ENCODE data around the gene PTPRN2.
"Not testable (repeated sequence)": the region's sequence is repeated elsewhere in the genome, so short reads cannot be mapped to it uniquely, and the experiment has no call there.

The PTPRN2 gene

DNA sequence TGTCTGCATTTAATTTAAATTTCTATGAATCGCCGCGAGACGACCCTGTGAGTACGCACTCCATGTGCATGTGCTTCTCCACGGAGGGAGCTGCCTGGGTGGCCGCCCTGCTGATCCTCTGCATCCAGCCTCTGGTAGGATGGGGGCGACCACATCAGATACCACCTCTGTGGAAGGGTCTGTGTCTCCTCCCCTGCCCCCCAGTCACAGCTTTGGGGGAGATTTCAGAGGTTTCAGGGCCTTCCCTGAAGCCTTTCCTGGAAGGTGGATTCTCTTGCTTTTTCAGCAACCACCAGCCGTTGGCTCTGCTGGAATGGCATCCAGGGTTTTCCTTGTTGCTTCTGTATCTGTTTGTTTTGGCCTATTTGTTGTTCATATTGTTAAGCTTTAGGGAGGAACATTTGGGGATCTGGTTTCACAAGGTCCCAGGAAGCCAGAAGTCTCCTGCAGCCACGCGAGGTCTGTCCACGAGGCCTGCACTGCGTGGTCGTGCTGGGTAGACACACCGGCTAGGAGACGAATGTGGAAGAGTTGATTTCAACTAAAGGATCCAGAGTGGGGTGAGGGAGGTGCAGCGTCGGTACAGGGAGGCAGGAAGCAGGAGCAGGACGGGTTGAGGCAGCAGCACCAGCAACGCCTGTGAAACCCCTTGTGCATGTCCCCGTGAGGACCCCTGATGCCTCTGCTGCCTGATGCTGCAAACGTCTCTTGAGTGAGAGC is 329.1 kb downstream of the PTPRN2 start:
- DNase-seq = no peak

DNA sequence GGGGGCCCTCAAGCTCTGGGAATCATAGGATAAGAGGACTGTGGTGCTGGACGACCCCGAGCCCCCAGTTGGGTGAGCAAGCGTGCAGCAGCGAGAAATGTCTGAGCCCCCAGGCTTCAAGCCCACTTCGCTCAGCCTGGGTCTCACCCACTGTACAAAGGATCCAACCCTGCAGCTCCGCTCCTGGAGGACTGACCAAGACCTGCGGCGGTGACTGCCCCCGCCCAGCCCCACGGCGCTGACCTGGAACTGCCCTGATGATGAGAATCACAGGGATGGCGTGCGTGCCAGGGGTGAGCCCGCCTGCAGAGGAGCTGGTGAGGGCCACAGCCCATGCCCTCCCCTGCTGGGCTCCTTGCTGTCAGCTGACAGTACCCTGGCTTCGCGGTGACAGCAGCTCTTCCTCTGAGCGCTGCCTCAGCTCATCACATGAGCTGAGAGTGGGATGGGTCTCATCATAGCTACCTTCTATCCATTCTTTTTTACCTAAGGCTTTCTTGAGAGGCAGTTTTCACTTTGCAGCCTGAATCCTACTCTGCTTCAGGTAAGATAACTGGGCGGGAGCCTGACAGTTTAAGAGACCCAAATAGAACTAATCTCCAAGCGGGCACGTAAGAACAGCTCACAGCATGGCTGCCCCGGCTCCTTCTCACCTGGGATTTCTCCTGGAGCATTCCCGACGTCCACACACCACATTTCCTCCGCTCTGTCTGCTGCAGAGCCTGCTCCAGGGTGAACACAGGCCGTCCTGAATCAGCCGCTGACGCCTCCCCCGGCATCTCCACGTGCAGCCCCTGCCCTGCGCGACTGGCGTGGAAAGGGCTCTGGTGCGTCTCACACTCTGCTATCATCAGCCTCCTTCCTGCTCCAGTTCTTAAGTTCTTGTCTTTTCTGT is 329.9 kb downstream of the PTPRN2 start:
- DNase-seq = no peak

DNA sequence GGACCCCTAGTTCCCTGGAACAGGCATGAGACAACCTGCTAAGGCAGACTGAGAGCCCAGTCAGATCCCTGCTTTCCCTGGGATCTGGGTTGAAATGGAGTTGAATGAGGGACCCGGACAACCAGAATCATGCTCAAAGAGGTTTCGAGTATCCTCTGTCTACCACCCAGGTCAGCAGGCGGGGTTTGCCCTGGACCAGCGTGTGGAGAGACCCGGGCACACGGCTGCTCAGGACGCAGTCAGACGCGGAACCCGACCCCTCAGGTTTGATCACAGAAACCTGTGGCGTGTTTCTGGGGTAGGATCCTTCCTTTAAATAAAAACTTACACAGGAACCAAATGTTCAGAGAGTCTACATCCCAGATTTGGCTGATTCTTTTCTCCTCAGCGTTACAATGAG is 330.6 kb downstream of the PTPRN2 start:
- DNase-seq = no peak

DNA sequence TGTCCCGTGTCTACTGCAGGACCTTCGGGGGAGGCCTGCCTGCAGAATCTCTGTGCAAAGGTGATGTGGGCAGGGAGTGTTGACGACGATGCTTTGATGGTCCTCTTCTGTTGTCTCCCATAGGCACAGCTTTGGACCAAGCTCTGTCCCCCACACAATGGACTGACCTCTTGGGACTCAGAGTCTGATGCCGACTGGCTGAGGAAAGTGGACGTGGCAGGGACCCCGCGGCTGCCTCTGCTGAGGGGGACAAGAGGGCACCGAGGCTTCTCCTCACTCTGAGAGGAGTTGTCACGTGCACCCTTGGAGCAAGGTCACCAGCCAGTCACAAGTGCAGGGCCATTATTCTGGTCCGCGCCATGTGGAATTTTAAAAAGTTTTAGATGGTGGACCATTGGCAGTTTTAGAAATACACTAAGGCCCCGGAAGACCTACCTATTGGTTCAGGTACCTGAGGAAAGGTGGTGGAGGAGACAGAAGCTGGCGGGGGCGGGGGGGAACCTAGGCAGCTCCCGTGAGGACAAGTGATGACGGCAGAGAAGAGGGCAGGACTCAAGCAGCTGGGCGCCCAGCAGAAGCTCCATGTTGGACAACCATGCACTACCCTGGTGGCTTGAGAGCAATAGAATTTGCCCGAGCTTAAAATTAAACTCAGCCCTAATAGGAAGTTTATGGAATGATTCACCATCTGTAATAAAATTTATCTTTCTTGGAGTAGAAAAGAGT is 331.4 kb downstream of the PTPRN2 start:
- DNase-seq = no peak

DNA sequence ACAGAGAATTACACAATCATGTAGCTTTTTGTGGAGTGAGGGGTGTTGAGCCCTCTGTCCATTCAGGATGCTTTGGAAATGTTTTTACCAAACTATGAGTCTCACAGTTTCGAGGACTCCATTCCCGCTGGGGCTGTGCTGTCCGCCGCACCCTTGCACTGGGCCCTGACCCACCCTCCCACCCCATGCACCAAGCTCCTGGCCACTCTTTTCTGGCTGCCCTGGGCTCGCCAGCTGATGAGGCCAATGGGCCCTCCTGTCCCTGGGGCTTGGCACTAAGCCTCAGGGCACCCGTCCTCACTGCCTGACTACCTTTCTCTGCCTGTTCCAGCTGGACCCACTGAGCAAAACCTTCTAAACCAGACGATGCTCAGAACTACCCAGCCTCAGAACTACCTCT is 332.1 kb downstream of the PTPRN2 start:
- no peak for DNase-seq

DNA sequence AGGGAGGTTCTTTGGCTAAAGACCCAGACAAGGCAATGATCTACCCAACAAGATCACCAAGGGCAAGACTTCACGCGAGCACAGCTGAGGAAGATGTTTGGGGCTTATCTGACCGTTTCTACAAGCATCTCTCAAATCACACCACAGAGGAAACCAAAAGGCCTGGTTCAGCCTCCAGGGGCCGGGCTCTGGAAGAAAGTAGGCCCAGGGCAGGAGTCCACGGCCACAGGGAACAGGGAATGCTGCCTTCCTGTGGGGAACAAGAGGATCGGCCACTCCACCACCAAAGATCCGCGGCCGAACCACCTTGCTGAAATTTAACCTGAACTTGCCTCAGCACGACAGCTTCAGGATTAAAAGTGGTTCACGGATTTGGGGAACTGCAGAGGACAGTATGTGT is 332.5 kb downstream of the PTPRN2 start:
- no peak for DNase-seq

DNA sequence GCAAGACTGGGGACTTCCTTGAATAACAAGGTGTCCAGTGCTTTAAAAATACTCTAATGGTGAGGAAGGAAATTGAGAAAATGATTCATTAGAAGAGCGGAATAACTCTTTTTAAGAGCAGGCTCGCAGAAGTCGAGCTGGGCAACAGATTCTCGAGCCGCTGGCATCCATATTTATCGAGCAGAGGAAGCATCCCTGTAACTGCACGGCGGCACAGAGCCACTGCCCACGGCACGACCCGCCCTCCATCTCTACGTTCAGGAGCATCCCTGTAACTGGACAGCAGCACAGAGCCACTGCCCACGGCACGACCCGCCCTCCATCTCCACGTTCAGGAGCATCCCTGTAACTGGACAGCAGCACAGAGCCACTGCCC is 334.0 kb downstream of the PTPRN2 start:
- not testable (repeated sequence) for DNase-seq

DNA sequence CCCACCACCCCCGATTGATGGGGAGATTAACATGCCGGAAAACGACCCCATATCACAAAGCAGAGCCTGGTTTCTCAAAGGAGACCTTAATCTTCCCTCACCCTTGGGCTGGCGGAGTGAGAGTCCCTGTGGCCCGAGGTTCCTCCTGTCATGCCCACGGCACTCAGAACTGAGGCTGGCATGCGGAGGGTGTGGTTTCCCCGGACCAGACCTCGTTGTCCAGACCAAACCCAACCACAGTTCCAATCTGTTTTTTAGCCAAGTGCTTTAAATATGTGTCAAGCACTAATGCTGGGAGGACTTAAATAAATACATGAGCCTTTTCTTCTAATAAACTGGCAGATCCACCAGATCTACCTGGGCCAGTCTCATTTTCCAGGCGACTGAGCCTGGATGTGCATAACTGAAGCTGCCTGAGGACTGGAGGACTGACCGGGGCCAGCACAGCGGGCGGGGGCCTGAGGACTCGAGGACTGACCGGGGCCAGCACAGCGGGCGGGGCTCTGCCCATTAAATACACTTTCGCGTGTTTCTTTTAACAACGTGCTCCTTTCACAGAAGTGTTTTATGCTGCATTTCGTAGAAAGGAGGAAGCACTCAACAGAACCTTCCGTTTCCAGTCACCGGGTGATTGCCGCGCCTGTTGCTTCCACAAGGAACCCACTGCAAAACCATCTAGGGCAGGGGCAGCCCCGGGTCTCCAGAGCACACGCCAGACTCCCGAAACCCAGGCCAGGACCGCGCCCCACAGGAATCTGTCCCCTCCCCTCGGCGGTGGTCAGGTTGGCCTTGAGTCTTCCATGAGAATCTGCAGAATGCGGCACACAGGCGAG is 334.6 kb downstream of the PTPRN2 start:
- DNase-seq = no peak

DNA sequence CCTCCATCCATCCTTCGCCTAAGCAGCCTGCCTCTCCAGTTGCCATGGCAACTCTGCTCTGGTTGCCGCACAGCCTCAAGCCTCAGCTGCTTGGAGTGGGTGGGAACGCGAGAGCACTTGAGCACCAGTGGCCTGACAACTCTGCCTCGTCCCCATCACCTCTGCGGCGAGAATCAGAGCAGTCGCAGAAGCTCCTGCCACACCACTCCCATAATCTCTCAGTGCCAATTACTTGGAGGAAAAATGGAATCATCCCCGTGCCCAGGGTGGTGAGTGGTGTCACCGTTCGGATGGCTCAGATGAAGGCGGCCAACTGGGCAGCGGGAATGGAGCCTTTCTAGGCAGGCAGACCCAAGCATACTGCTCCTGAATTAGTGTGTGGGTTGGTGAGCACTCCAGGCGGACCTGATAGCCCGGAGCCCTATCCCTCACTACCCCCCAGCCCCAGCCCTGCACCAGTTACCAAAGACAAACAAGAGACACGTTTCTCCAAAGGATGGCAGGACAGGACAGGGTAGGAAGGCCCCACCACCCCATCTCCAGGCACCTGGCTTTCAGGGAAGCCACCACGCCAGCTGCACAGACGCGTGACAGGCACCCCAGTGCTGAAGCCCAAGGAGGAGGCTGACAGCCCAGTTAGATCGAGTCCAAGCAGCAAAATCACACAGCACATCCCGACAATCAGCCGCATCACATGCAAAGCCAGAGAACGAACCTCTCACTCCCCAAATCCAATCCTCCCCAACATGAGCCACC is 335.4 kb downstream of the PTPRN2 start:
- DNase-seq = no peak

DNA sequence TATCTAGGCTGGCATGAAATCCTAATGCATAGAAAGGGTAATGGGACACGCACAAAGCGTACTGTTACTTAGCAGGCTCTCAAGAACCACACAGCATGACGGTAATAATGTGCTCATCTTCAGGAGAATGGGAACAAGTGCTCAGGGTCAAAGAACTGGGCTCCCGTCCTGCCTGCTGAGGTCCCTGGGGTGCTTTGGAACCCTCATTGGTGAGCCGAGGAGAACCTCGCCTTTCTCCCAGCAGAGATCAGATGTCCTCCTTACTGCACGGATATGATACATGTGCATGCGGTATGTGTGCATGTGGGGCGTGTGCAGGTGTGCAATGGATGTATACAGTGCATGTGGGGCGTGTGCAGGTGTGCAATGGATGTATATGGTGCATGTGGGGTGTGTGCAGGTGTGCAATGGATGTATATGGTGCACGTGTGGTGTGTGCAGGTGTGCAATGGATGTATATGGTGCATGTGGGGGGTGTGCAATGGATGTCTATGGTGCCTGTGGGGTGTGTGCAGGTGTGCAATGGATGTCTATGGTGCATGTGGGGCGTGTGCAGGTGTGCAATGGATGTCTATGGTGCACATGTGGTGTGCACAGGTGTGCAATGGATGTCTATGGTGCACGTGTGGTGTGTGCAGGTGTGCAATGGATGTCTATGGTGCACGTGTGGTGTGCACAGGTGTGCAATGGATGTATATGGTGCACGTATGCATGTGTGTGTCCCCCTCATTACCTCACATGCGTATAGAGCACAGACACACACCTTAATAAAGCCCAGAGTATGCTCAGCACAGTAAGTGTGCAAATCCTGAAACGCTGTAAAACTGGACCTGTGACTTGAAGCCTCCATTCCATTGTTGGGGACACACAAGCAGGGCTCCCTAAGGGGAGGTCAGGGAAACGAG is 336.3 kb downstream of the PTPRN2 start:
- no peak for DNase-seq

DNA sequence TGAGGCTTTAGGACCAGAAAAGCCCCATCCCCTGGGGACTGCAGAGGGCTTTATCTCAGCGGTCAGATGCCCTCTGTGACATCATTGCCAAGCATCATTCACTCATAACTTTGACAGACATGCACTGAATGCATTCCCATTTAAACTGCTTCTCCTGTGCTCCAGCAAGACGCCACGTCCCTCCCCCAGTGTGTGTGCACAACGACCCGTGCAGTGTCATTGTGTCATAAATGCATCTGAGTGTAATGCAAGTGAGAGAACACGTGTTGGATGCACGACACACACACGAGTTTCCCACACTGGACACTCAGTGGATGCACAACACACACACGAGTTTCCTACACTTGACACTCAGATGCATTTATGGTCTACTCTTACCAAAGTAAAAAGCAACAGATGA is 337.9 kb downstream of the PTPRN2 start:
- DNase-seq = no peak

DNA sequence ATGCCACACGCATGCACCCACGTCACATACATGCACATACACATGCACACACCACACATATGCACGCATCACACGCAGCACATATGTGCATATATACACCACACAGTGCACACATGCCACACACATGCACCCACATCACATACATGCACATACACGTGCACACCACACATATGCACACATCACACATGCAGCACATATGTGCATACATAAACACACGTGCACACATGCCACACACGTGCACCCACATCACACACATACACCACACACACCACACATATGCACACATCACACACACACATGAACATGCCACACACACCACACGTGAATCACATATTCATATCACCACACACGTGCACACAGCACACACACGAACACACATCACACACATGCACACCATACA is 338.8 kb downstream of the PTPRN2 start:
- no peak for DNase-seq

DNA sequence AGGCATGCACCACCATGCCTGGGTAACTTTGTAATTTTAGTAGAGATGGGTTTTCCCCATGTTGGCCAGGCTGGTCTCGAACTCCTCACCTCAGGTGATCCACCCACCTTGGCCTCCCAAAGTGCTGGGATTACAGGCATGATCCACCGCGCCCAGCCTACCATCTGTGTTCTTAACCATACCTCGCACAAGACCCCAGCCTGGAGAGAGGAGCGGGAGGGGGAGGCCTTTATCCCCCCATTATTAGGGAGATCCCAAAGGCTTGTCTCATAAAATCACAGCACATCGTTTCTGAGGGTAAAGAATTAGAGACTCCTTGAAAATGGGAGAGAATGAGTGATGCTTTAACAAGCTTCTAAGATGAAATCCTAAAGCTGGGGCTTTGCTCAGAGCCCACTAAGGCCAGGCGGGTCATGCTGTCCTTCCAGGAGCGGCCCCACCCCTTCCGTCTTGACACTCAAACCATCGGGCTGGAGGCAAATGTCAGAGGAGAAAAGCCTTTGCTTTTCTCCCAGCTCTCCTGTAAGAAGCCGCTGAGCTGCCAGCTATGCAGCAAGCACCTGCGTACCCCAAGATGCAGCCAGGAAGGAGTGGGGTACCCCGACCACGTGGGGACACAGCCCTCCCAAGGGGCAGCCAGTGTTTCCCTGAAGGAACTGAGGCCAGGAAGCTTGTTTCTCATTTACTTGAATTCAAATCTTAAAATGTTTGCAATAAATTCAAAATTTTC is 339.7 kb downstream of the PTPRN2 start:
- DNase-seq = no peak

DNA sequence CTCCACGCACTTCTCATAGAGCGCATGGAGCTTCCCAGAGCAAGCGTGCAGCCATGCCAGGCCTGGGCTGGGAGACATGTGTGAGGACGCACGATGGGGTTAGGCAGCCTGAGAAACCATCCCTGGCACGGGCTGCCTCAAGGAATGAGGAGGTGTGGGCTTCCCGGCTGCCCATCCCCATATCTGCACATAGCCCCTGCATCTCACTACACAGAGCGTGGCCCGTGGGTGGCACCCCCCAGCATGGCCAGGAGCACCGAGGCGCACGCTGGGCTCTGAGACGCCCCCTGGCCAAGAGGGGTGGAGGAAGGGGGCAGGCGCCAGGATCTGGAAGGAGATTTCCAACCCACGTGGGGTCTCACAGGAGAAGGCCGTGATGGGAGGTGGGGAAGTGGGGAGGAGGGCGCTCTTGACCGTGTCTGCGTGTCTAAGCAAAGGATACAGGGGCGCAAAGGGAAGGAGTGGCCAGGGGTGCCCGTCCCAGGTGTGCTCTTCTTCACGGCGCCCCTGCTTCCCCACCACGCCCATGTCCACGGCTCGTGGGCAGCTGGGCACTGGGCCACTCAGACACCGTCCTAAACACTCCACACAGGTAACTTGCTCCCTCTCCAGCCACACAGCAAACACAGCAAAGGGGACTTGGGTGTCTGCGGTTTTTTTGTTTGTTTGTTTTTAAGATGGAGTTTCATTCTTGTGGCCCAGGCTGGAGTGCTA is 340.5 kb downstream of the PTPRN2 start:
- DNase-seq = no peak

DNA sequence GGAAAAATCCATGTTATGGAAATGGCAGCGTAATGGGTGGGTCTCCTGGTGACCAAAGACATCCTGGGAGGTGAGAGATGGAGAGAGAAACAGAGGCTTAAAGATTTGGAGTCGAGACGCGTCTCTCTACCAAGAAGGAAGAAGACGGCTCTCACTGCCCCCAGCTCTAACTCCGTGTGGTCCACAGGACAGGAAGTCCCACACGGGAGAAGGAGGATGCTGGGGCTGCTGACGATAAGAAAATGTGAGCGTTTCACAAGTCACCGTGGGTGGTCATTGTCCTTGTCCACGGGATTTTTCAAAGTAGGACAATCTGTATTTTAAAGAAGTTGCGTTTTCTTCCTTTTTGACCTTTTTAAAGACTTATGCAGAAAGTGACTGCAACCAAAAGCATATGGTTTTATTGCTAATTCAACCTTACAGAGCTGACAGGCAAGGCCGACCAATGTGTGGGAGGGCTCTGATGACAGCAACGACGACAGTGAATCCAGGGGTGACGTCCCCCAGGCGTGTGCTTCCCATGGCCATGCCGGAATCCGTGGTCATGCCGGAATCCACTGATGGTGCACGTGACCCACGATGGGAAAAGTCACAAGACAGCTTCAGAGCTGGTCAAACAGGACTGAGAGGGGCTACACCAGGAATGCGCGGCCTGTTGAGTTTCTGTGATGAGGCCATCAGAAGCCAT is 341.2 kb downstream of the PTPRN2 start:
- no peak for DNase-seq

DNA sequence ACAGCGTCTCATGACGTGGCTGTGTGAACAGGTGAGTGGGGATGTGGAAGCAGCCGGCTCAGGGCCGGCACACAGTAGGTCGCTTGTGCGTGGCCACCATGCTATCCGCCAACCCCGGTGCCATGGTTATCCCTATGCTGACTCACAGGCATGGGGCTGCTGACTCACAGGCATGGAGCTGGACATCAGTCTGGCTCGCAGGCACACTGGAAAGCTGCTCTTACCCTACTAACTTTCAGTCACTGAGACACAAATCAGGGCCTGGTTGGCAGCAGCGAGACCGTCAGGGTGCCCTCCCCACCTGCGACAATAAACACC is 341.9 kb downstream of the PTPRN2 start:
- no peak for DNase-seq

DNA sequence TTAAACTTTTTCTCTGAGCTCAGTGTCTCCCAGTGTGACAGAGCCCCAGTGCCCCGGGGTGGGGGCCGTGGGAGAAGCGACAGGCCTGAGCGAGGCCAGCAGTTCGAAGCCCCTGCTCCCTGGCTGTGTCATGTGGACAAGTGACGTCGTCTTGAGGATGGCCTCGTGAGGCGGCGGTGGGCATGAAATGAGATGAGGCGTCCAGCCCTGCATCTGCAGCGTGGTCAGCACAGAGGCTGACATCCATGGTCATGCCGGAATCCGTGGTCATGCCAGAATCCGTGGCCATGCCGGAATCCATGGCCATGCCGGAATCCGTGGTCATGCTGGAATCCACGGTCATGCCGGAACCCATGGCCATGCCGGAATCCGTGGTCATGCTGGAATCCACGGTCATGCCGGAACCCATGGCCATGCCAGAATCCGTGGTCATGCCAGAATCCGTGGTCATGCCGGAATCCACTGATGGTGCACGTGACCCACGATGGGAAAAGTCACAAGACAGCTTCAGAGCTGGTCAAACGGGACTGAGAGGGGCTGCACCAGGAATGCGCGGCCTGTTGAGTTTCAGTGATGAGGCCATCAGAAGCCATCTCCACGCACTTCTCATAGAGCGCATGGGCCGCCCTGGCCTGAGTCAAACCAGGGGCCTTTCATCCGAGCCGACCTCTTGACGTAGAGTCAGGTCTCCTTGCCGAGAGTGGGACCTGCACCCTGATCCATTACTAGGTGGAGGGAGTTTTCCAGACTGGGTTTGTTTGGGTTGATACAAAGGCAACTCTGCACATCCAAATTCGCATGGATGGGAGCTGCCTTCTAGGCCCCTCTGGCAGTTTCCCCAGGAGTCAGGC is 342.5 kb downstream of the PTPRN2 start:
- DNase-seq = no peak

DNA sequence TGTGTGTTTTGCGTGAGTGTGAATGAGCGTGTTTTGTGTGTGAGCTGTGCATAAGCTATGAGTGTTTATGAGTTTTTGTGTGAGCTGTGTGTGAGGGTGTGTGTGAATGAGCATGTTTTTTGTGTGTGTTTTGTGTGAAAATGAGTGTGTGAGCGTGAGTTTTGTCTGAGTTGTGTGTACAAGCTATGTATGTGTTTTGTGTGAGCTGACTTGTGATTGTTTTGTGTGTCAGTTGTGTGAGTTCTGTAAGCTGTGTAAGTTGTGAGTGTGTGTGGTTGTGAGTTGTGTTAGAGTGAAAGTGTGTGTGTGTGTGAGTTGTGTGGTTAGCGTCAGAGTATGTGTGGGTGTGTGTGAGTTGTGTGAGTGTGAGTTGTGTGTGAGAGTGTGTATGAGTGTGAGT is 343.2 kb downstream of the PTPRN2 start:
- no peak for DNase-seq

All from NCI-H146 (cell line).